Measurements from ENCODE around the gene ENDOG. TPM values are rescaled to one million over a fixed set of nuclear protein-coding genes. Genes with fewer than 3 reads are reported as not detected.
"Not testable (repeated sequence)": the region's sequence is repeated elsewhere in the genome, so short reads cannot be mapped to it uniquely, and the experiment has no call there.

Gene ENDOG
- total and polyA plus RNA-seq, 2 experiments from 2014 or later: 18.9 to 32.6 TPM

GRCh38 chr9:128870128-128870940, 52.0 kb downstream of the ENDOG start:
- H4K20me1 ChIP-seq (ENCODE audit: insufficient read depth, poor library complexity, severe bottlenecking): no peaks in the 10 kb centered on the region
- H3K27me3 ChIP-seq: no peaks in the 10 kb centered on the region
- no peak overlapping the region for H2AFZ ChIP-seq
- no peak for TF ChIP-seq EZH2 (IDR thresholded peaks at IDR 0.05; ENCODE audit: borderline replicate concordance)
- no peak for TF ChIP-seq EZH2phosphoT487 (IDR thresholded peaks at IDR 0.05; ENCODE audit: low read depth, severe bottlenecking, unreplicated experiment)
- 92% methylated on average over 7 of the region's 7 CpGs for WGBS (ENCODE audit: low lambda C conversion rate, missing lambda C conversion rate)
- no peaks in the 10 kb centered on the region for H3K36me3 ChIP-seq (replicated peaks; ENCODE audit: insufficient read depth, low read depth)
- no peak overlapping the region for H3K27ac ChIP-seq
- H3K4me2 ChIP-seq: no peak overlapping the region
- no peaks in the 10 kb centered on the region for H3K9me3 ChIP-seq (ENCODE audit: low read depth)
- H3K9me2 ChIP-seq (replicated peaks; ENCODE audit: insufficient read depth): no peaks in the 10 kb centered on the region
- no peak overlapping the region for H3K4me3 ChIP-seq
- H3K4me1 ChIP-seq (ENCODE audit: insufficient read depth): no peaks in the 10 kb centered on the region
- no peaks in the 10 kb centered on the region for H3K79me2 ChIP-seq
- DNase-seq (ENCODE audit: low spot score): no peak

- H3K9me2 ChIP-seq (replicated peaks; ENCODE audit: insufficient read depth); DNase-seq (ENCODE audit: low spot score); H3K27me3 ChIP-seq; H3K4me3 ChIP-seq; H3K36me3 ChIP-seq (replicated peaks; ENCODE audit: insufficient read depth, low read depth); H3K4me1 ChIP-seq (ENCODE audit: insufficient read depth); H3K27ac ChIP-seq; H3K79me2 ChIP-seq; H3K9me3 ChIP-seq (ENCODE audit: low read depth); H4K20me1 ChIP-seq (ENCODE audit: insufficient read depth, poor library complexity, severe bottlenecking); H2AFZ ChIP-seq; H3K4me2 ChIP-seq: not testable (repeated sequence)
- WGBS (ENCODE audit: low lambda C conversion rate, missing lambda C conversion rate): 91% methylated on average over 7 of the region's 7 CpGs
Measured at GRCh38 chr9:128870941-128871265, 52.6 kb downstream of the ENDOG start.

Other genes starting within 250 kb of the ENDOG start
- gene DYNC2I2, start 161.7 kb upstream of the ENDOG start, total RNA-seq: 32.4 and 39.9 TPM in 2 replicates
- 78.7 and 91.8 TPM in 2 replicates for gene DYNC2I2, start 161.7 kb upstream of the ENDOG start, polyA plus RNA-seq
- 343 and 416 TPM in 2 replicates for gene SET, start 129.3 kb upstream of the ENDOG start, total RNA-seq
- 213 and 217 TPM in 2 replicates for gene SET, start 129.3 kb upstream of the ENDOG start, polyA plus RNA-seq
- 4.0 and 4.5 TPM in 2 replicates for gene PKN3, start 116.0 kb upstream of the ENDOG start, total RNA-seq
- gene PKN3, start 116.0 kb upstream of the ENDOG start, polyA plus RNA-seq: 3.7 and 9.4 TPM in 2 replicates
- gene ZDHHC12, start 94.4 kb upstream of the ENDOG start, total RNA-seq: 26.2 and 33.5 TPM in 2 replicates
- gene ZDHHC12, start 94.4 kb upstream of the ENDOG start, polyA plus RNA-seq: 76.3 and 84.9 TPM in 2 replicates
- 26.0 and 38.9 TPM in 2 replicates for gene ZER1, start 46.6 kb upstream of the ENDOG start, total RNA-seq
- 24.4 and 25.1 TPM in 2 replicates for gene ZER1, start 46.6 kb upstream of the ENDOG start, polyA plus RNA-seq
- gene TBC1D13, start 31.2 kb upstream of the ENDOG start, total RNA-seq: 21.4 and 39.3 TPM in 2 replicates
- 20.4 and 25.2 TPM in 2 replicates for gene TBC1D13, start 31.2 kb upstream of the ENDOG start, polyA plus RNA-seq
- gene SPOUT1, start 11.3 kb downstream of the ENDOG start, total RNA-seq: 21.9 and 27.3 TPM in 2 replicates
- 38.5 and 59.6 TPM in 2 replicates for gene SPOUT1, start 11.3 kb downstream of the ENDOG start, polyA plus RNA-seq
- gene KYAT1, start 63.5 kb downstream of the ENDOG start, total RNA-seq: 5.1 and 7.9 TPM in 2 replicates
- gene KYAT1, start 63.5 kb downstream of the ENDOG start, polyA plus RNA-seq: 8.4 and 8.7 TPM in 2 replicates
- gene LRRC8A, start 63.6 kb downstream of the ENDOG start, total RNA-seq: 28.8 and 30.7 TPM in 2 replicates
- gene LRRC8A, start 63.6 kb downstream of the ENDOG start, polyA plus RNA-seq: 46.8 and 55.6 TPM in 2 replicates
- gene PHYHD1, start 102.5 kb downstream of the ENDOG start, total RNA-seq: 12.6 and 20.3 TPM in 2 replicates
- 25.7 and 32.3 TPM in 2 replicates for gene PHYHD1, start 102.5 kb downstream of the ENDOG start, polyA plus RNA-seq
- gene DOLK, start 129.1 kb downstream of the ENDOG start, total RNA-seq: 30.2 and 34.2 TPM in 2 replicates
- 37.4 and 45.0 TPM in 2 replicates for gene DOLK, start 129.1 kb downstream of the ENDOG start, polyA plus RNA-seq
- 24.4 and 28.1 TPM in 2 replicates for gene NUP188, start 129.2 kb downstream of the ENDOG start, total RNA-seq
- 28.1 and 31.2 TPM in 2 replicates for gene NUP188, start 129.2 kb downstream of the ENDOG start, polyA plus RNA-seq
- gene SH3GLB2, start 209.8 kb downstream of the ENDOG start, total RNA-seq: 68.3 and 85.4 TPM in 2 replicates
- gene SH3GLB2, start 209.8 kb downstream of the ENDOG start, polyA plus RNA-seq: 124 and 189 TPM in 2 replicates
- gene MIGA2, start 218.1 kb downstream of the ENDOG start, total RNA-seq: 16.8 and 29.5 TPM in 2 replicates
- 23.4 and 33.3 TPM in 2 replicates for gene MIGA2, start 218.1 kb downstream of the ENDOG start, polyA plus RNA-seq